SK-N-SH (cell line): ENCODE results near the gene BBOF1. TPM values are rescaled to one million over a fixed set of nuclear protein-coding genes. Genes with fewer than 3 reads are reported as not detected.

Experiments used
- CTCF ChIA-PET: fragments of 300-600, 350-600 bp; formaldehyde crosslinking; extraction: SDS; loops from one replicate; lab custom pipeline; 2021; lab: Yijun Ruan, JAX
- POLR2A ChIA-PET: fragments of 350-600 bp; sonication (Branson Sonifier 250); formaldehyde crosslinking; extraction: SDS; loops from one replicate; lab custom pipeline; 2020; ENCODE audit warnings: antibody characterized with exemption, inconsistent platforms; lab: Yijun Ruan, JAX
- DNase-seq: peaks from one replicate; pipeline ENCODE4 v3.0.0; 2012
- H2AFZ ChIP-seq: fragments of 200-600 bp; sonication (generic); 2 replicates; pipeline ENCODE4 v1.8.1; 2016; ENCODE audit warnings: antibody characterized with exemption, mild to moderate bottlenecking, low read depth
- H3F3A ChIP-seq: fragments of 200-600 bp; sonication (generic); replicated peaks from 2 replicates; pipeline ENCODE3; 2016; ENCODE audit warnings: antibody characterized with exemption, mild to moderate bottlenecking; ENCODE audit not compliant: insufficient read depth
- H3K27ac ChIP-seq, 2 experiments: fragments of 200-500 bp in 1 of 2; fragments of 200-600 bp in 1 of 2; sonication (Bioruptor generic) in 1 of 2; sonication (generic), shearing (Covaris generic) in 1 of 2; 2 replicates each; pipeline versions ENCODE4 v1.5.1 to v1.6.1; 2014 to 2016; ENCODE audit warnings: low read depth in 2 of 2, inconsistent platforms in 1 of 2, low read length in 1 of 2, mild to moderate bottlenecking in 1 of 2, mixed read lengths in 1 of 2
- H3K27me3 ChIP-seq: fragments of 200-600 bp; sonication (generic), shearing (Covaris generic); 2 replicates; pipeline ENCODE4 v1.6.1; 2016; ENCODE audit warnings: mixed run types; ENCODE audit not compliant: insufficient read depth
- H3K36me3 ChIP-seq, 2 experiments: fragments of 200-500 bp in 1 of 2; fragments of 200-600 bp in 1 of 2; sonication (Bioruptor generic) in 1 of 2; sonication (generic) in 1 of 2; replicated peaks in 1 of 2; 2 replicates each; pipeline versions ENCODE3 to v1.5.1; 2014 to 2016; ENCODE audit warnings: low read length in 1 of 2, mild to moderate bottlenecking in 1 of 2; ENCODE audit not compliant: insufficient read depth in 2 of 2, control insufficient read depth in 1 of 2
- H3K4me1 ChIP-seq, 2 experiments: fragments of 200-500 bp in 1 of 2; fragments of 200-600 bp in 1 of 2; sonication (Bioruptor generic) in 1 of 2; sonication (generic), shearing (Covaris generic) in 1 of 2; 2 replicates each; pipeline versions ENCODE4 v1.5.1 to v1.6.1; 2014 to 2016; ENCODE audit warnings: low read depth in 1 of 2, low read length in 1 of 2, mixed run types in 1 of 2; ENCODE audit not compliant: insufficient read depth in 2 of 2, control insufficient read depth in 1 of 2
- H3K4me2 ChIP-seq: fragments of 200-600 bp; sonication (generic), shearing (Covaris generic); 2 replicates; pipeline ENCODE4 v1.6.1; 2017; ENCODE audit warnings: mixed run types
- H3K4me3 ChIP-seq, 2 experiments: fragments of 200-500 bp in 1 of 2; fragments of 200-600 bp in 1 of 2; sonication (Bioruptor generic) in 1 of 2; sonication (generic), shearing (Covaris generic) in 1 of 2; 2 replicates each; pipeline versions ENCODE4 v1.5.1 to v1.8.1; 2014 to 2016; ENCODE audit warnings: low read depth in 2 of 2, inconsistent platforms in 1 of 2, low read length in 1 of 2, mild to moderate bottlenecking in 1 of 2, mixed read lengths in 1 of 2, moderate library complexity in 1 of 2
- H3K79me2 ChIP-seq: fragments of 200-600 bp; sonication (generic); 2 replicates; pipeline ENCODE4 v1.8.1; 2017; ENCODE audit warnings: mild to moderate bottlenecking; ENCODE audit not compliant: insufficient read depth
- H3K9ac ChIP-seq: fragments of 200-600 bp; sonication (generic); 2 replicates; pipeline ENCODE4 v1.6.1; 2017; ENCODE audit warnings: mixed run types
- H3K9me2 ChIP-seq: fragments of 200-600 bp; sonication (generic); 2 replicates; pipeline ENCODE4 v1.6.1; 2017; ENCODE audit warnings: mixed run types
- H3K9me3 ChIP-seq: fragments of 200-600 bp; sonication (generic); 2 replicates; pipeline ENCODE4 v1.6.1; 2017; ENCODE audit warnings: mixed run types, mild to moderate bottlenecking, moderate library complexity
- H4K20me1 ChIP-seq: fragments of 200-600 bp; sonication (generic); 2 replicates; pipeline ENCODE4 v1.6.1; 2017; ENCODE audit warnings: mild to moderate bottlenecking, mixed run types; ENCODE audit not compliant: insufficient read depth
- CHD2 ChIP-seq: fragments of 150-350 bp; IDR thresholded peaks from 2 replicates; pipeline ENCODE4 v1.6.1; 2018; ENCODE audit warnings: low read length; ENCODE audit not compliant: partially characterized antibody
- ELF1 ChIP-seq: IDR thresholded peaks from 2 replicates; pipeline ENCODE4 v1.4.0; 2012
- EZH2phosphoT487 ChIP-seq: fragments of 200-600 bp; sonication (generic); IDR thresholded peaks from 2 replicates; pipeline ENCODE4 v1.6.1; 2017; ENCODE audit warnings: low read depth, mixed run types, mild to moderate bottlenecking, antibody characterized with exemption, moderate library complexity, borderline replicate concordance
- FOSL2 ChIP-seq: IDR thresholded peaks from 2 replicates; pipeline ENCODE4 v1.4.0; 2012; ENCODE audit warnings: low read depth, mild to moderate bottlenecking, moderate library complexity, borderline replicate concordance
- FOXJ3 ChIP-seq: sonication (generic); formaldehyde crosslinking; IDR thresholded peaks from 2 replicates; pipeline ENCODE4 v1.5.1; 2020; ENCODE audit warnings: mild to moderate bottlenecking, missing genetic modification reagents
- FOXM1 ChIP-seq: IDR thresholded peaks from 2 replicates; pipeline ENCODE4 v1.4.0; 2012; ENCODE audit warnings: low read depth, mild to moderate bottlenecking
- MAX ChIP-seq: IDR thresholded peaks from 2 replicates; pipeline ENCODE4 v1.4.0; 2012; ENCODE audit warnings: low read depth
- MEF2A ChIP-seq: IDR thresholded peaks from 2 replicates; pipeline ENCODE4 v1.4.0; 2012; ENCODE audit warnings: low read depth, borderline replicate concordance
- NRF1 ChIP-seq: IDR thresholded peaks from 2 replicates; pipeline ENCODE4 v1.6.1; 2012; ENCODE audit warnings: low read depth, mild to moderate bottlenecking, low read length
- REST ChIP-seq: IDR thresholded peaks from 2 replicates; pipeline ENCODE4 v1.6.1; 2012; ENCODE audit warnings: mild to moderate bottlenecking, low read depth, low read length, moderate library complexity
- RXRA ChIP-seq: IDR thresholded peaks from 2 replicates; pipeline ENCODE4 v1.4.0; 2012; ENCODE audit warnings: low read depth, mild to moderate bottlenecking, borderline replicate concordance
- SMC3 ChIP-seq: IDR thresholded peaks from 2 replicates; pipeline ENCODE4 v1.6.1; 2012; ENCODE audit warnings: low read depth, low read length, improper control_type of control experiment
- TCF12 ChIP-seq: IDR thresholded peaks from 2 replicates; pipeline ENCODE4 v1.4.0; 2012
- TEAD4 ChIP-seq: IDR thresholded peaks from 2 replicates; pipeline ENCODE4 v1.4.0; 2012; ENCODE audit warnings: mild to moderate bottlenecking, borderline replicate concordance; ENCODE audit not compliant: insufficient read depth
- YY1 ChIP-seq: IDR thresholded peaks from 2 replicates; pipeline ENCODE4 v1.4.0; 2012; ENCODE audit warnings: low read depth, mild to moderate bottlenecking
- ZBTB33 ChIP-seq: IDR thresholded peaks from 2 replicates; pipeline ENCODE4 v1.4.0; 2012; ENCODE audit warnings: low read depth, borderline replicate concordance
- WGBS: methylation state at CpG from one replicate; pipeline ENCODE4 v1.1.6; 2017; ENCODE audit warnings: low lambda C conversion rate; 5-methylcytosine and 5-hydroxymethylcytosine counted together
- polyA plus RNA-seq, 3 experiments: library from polyadenylated mRNA; depleted of rRNA; stranded (reverse); fragments of >200 nt; gene quantifications; 2 replicates each; pipeline ENCODE4 v1.2.3, GENCODE V29; 2012

The BBOF1 gene
- polyA plus RNA-seq, 1 of the 3 experiments (the other 2 are of a cell fraction): 1.9 TPM

- Histone ChIP-seq H3F3A (peaks cover 17% of the 10 kb centered on the region), H3K4me3 (no peak overlapping the region), H3K4me1 (no peaks in the 10 kb centered on the region), H3K27ac (no peak overlapping the region), H3K9ac (no peak overlapping the region), H3K27me3 (no peaks in the 10 kb centered on the region), H3K4me2 (no peak overlapping the region), H3K9me3 (no peaks in the 10 kb centered on the region), H3K9me2 (no peaks in the 10 kb centered on the region), H3K79me2 (no peaks in the 10 kb centered on the region), H3K36me3 (peaks cover 0 to 6% of the 10 kb centered on the region in 2 experiments), H4K20me1 (no peaks in the 10 kb centered on the region), H2AFZ (no peak overlapping the region)
- ChIA-PET POLR2A (no interaction called here), CTCF (interaction anchor here (0.8 kb wide), 1 partner anchor 83 kb away, joined by 3 read pairs; no protein-coding TSS in a partner anchor)
- 78% methylated on average over 3 of the region's 3 CpGs for WGBS
- DNase-seq: no peak
- TF ChIP-seq TCF12 (no peak), NRF1 (no peak), RXRA (no peak), ELF1 (no peak), MAX (no peak), SMC3 (no peak), FOSL2 (no peak), YY1 (no peak), ZBTB33 (no peak), EZH2phosphoT487 (no peak), CHD2 (no peak), MEF2A (no peak), TEAD4 (no peak), REST (no peak), FOXJ3 (CRISPR knock-in tag) (no peak), FOXM1 (no peak)
Measured at GRCh38 chr14:74034572-74034971, 15.4 kb downstream of the BBOF1 start.
